WI38 (cell line): Measurements from ENCODE around the gene LPP.

Source experiments
- H3K4me3 ChIP-seq: 2 replicates; pipeline ENCODE4 v1.5.1; 2011; ENCODE audit warnings: low read depth, mild to moderate bottlenecking, control low read depth, low read length
- TF ChIP-seq, protein P1 (sequence below): IDR thresholded peaks from 2 replicates; pipeline ENCODE4 v1.5.1; 2012; ENCODE audit warnings: low read depth, mild to moderate bottlenecking, control low read depth, low read length

LPP gene

DNA sequence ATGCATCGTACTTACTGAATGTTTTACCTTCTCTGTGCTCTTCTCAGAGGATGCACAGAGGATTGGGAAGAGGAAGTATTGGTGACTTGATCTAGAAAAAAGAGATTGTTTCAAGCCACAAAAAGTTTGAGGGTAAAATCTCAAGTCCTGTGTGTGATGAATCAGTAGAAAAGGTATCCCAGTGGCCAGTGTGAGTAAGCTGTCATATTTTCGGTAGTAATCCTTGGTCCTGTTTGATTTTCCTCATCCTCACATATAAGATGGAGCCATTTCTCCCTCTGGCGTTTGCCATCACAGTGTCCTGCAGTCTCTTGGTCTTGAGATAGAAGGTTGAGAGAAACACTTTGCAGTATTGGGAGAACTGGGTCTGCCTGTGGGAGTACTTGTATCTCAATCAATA, 166.8 kb downstream of the LPP start:
- no peak overlapping the region for H3K4me3 ChIP-seq
- TF ChIP-seq, protein P1, sequence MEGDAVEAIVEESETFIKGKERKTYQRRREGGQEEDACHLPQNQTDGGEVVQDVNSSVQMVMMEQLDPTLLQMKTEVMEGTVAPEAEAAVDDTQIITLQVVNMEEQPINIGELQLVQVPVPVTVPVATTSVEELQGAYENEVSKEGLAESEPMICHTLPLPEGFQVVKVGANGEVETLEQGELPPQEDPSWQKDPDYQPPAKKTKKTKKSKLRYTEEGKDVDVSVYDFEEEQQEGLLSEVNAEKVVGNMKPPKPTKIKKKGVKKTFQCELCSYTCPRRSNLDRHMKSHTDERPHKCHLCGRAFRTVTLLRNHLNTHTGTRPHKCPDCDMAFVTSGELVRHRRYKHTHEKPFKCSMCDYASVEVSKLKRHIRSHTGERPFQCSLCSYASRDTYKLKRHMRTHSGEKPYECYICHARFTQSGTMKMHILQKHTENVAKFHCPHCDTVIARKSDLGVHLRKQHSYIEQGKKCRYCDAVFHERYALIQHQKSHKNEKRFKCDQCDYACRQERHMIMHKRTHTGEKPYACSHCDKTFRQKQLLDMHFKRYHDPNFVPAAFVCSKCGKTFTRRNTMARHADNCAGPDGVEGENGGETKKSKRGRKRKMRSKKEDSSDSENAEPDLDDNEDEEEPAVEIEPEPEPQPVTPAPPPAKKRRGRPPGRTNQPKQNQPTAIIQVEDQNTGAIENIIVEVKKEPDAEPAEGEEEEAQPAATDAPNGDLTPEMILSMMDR: peak; percentile 11; the same call in 1 of the 2 replicates

DNA sequence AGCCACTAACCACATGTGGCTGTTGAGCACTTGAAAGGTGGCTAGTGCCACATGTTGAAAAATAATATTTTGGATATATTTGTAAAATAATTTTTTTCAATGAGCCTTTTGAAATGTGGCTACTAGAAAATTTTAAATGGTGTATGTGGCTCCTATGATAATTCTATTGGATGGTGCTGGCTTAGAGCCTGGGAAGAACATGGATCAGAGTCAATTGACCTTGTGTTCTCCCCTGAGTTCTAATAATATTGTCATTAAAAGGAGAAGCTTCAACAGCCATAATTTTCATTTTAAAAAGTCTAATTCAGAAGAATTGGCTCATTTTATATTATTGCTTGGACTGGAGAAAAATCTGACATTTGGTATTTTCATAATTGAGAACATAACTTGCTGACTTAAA, 167.3 kb downstream of the LPP start:
- no peak overlapping the region for H3K4me3 ChIP-seq
- TF ChIP-seq, protein P1: no peak

DNA sequence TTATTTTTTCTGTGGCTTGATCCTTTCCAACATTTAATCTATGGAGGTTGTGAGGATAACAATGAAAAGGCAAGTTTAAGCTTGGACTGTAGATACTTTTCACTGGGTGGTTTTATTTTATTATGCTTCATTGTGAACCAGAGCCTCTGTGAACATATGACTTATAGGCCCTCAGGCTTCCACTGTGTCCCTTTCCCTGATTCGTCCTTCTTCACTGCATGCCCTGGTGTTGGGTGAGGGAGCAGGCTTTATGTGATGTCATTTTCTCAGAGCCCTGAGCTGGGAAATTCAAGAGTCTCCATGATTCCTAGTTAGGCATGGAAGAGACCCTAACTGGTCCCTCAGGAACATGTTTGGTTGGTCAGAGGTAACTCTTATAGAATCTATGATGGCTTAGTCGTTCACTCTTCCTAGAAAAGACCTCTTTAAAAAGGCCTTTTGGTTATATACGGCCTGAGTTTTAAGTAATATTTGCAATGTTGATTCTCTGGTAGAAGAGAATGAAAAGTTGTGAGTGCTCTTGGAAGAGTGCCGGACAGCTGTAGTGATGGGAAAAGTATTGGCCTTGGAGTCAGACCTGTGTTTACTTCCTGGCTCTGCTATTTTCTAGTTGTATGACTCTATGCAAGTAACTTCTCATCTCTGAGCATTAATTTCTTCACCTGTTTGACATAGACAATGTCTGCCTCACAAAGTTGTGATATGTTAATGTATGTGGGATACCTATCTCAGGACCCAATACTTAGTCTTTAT, 168.4 kb downstream of the LPP start:
- no peak overlapping the region for H3K4me3 ChIP-seq
- TF ChIP-seq, protein P1: no peak

DNA sequence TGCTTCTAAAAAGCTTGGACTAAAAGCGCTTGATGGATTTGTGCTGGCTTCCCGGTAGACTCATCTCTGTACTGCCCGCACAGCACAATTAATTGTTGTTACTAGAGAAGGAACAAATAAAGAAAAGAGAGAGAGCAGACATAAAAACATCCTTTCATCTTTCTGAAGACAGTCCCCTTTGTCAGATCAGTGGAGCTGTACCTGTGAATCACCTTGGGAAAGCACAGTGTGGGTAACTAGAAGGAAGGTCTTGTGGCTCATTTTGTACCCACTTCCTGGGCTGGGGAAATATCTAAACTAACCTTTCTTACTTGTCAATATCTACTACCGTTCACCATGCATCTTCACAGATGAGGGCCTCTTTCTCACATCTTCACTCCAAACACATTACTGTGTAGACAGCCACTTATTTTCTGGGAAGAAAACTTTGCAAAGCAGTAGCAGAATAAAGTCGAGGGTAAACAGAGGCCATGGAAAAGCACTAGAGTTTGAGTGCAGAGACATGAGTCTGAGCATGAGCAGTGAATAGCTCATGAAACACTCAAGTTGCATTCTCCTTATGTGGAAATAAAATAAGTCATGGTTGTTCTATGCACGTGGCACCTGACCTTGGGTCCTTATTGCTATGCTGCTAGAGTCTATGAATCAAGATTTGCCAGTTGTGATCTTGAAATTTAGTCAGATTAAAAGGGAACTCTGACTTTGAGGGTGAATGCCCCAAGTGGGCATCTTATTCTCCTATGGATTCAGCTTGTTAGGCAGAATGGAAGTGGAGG, 169.3 kb downstream of the LPP start:
- TF ChIP-seq, protein P1: no peak
- H3K4me3 ChIP-seq: no peak overlapping the region

DNA sequence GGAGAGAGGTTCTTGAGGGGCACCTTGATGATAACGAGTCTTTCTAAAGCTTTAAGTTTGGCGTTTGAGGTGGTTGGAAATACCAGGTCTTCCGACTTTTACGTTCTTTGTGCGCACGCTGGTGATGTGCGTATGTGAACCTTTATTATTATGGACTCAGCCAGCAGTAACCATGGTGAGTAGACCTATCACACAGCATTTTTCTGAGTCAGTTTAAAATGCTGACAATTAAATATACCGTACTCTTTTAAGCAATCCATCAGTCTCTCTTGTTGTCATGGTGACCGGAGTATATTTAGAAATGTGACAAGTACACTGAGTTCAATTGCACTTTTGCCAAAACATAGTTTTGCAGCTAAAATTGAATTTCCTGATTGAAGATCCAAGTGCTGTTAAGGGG, 172.2 kb downstream of the LPP start:
- TF ChIP-seq, protein P1: no peak

DNA sequence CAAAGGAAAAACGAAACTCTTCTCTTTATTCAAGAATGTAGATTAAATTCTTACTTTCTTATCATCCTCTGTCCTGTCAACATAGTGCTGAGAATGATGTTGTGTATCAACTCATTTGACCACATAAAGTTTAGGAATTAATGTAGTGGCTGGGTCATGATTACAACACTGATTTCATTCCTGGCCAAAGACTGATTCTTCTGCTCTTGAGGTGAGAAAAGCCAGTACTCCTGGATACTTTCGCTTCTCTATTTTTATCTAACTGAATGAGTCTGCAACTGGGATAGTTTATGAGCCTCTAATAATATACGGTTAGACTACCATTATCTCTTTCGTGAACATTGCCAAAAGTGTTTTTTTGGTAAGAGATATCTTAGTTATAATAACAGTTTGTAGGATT, 173.0 kb downstream of the LPP start:
- no peak overlapping the region for H3K4me3 ChIP-seq
- TF ChIP-seq, protein P1: no peak

More for the DNA sequence above, 172.2 kb downstream of the LPP start:
- H3K4me3 ChIP-seq: no peak overlapping the region

DNA sequence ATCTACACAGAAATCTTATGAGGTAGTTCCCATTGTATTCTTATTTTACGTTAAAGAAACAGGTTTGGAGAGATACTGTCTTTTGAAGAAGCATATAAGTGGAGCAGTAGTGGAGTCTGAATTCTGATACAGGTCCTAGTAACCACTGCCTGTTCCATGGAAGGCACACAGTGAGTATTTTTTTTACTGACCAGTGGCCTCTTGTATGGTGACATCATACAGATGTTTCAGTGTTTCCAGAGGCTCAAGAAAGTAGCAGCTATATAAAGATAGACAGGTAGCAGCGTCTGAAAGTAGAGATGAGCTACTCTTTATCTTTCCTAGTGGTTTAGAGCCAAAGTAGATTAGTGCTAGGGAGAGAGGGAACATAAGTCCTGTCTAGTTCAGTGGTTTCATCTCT, 173.5 kb downstream of the LPP start:
- TF ChIP-seq, protein P1: no peak
- no peak overlapping the region for H3K4me3 ChIP-seq
